Neural progenitor cell (in vitro differentiated cells): ENCODE data around the gene ZNF558.

Experiments used
- EZH2 ChIP-seq: fragments of 200-600 bp; sonication (generic); IDR thresholded peaks from 2 replicates; pipeline ENCODE4 v1.6.1; 2017; ENCODE audit warnings: antibody characterized with exemption, mild to moderate bottlenecking, moderate library complexity
- TF ChIP-seq, protein P1 (sequence below): fragments of 200-600 bp; sonication (generic); IDR thresholded peaks from 2 replicates; pipeline ENCODE4 v1.5.1; 2017; ENCODE audit warnings: antibody characterized with exemption, mild to moderate bottlenecking

DNA sequence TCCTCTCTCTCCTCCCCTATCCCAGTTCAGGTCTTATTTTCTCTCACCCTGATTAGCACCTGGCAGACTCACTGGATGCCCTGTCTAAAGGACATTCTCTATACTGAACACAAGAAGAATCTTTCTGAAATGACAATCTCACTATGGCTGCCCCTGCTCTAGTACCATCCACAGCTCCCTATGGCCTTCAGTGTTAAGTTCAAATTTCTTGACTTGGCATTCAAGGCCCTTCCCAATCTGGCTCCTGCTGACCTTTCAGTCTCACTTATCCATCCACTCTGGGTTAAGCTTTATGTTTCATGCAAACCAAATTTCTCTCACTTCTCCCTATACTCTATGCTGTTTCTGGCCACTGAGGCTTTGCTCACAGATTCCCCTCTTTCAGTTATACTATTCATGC lies 34.2 kb upstream of the ZNF558 start:
- TF ChIP-seq, protein P1, sequence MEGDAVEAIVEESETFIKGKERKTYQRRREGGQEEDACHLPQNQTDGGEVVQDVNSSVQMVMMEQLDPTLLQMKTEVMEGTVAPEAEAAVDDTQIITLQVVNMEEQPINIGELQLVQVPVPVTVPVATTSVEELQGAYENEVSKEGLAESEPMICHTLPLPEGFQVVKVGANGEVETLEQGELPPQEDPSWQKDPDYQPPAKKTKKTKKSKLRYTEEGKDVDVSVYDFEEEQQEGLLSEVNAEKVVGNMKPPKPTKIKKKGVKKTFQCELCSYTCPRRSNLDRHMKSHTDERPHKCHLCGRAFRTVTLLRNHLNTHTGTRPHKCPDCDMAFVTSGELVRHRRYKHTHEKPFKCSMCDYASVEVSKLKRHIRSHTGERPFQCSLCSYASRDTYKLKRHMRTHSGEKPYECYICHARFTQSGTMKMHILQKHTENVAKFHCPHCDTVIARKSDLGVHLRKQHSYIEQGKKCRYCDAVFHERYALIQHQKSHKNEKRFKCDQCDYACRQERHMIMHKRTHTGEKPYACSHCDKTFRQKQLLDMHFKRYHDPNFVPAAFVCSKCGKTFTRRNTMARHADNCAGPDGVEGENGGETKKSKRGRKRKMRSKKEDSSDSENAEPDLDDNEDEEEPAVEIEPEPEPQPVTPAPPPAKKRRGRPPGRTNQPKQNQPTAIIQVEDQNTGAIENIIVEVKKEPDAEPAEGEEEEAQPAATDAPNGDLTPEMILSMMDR: no peak
- TF ChIP-seq EZH2: no peak
